Coronary artery (tissue), 2 donors: ENCODE data around the gene CCDC92B.
"Not testable (repeated sequence)": the region's sequence is repeated elsewhere in the genome, so short reads cannot be mapped to it uniquely, and the experiment has no call there.

ENCODE experiments used
- DNase-seq: peaks from one replicate; pipeline ENCODE4 v3.0.0-alpha.2; 2017; ENCODE audit warnings: low spot score
- H3K27ac ChIP-seq, 2 donors: fragments of 200-600 bp; sonication (generic); one replicate each; pipeline ENCODE4 v1.5.1; 2016 to 2019
- H3K4me3 ChIP-seq: fragments of 200-600 bp; sonication (generic); 2 replicates; pipeline ENCODE4 v1.5.1; 2016; ENCODE audit warnings: mild to moderate bottlenecking, moderate library complexity
- TF ChIP-seq, protein P1 (sequence below): fragments of 200-600 bp; sonication (generic); IDR thresholded peaks from one replicate; pipeline ENCODE4 v1.5.1; 2019; ENCODE audit warnings: antibody characterized with exemption

Gene CCDC92B

DNA sequence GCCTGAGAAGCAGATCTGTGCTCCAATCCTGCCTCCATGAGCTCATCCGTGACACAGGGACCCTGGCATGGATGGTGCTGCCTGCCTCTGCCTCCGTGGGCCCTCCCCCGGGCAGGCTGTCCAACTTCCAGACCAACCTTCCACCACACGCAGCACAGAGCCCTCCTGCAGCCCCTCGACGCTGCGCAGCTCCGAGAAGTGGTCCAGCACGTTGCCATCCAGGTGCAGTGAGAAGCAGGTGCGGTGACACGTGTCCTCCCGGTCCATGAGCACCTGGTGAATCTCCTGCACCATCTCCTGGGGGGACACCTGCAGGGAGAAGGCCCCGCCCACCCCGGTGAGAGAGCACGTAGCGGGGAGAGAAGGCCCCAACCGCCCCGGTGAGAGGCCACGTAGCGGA is 46.3 kb downstream of the CCDC92B start:
- Histone ChIP-seq H3K27ac (no peak overlapping the region), H3K4me3 (no peak overlapping the region)
- TF ChIP-seq, protein P1, sequence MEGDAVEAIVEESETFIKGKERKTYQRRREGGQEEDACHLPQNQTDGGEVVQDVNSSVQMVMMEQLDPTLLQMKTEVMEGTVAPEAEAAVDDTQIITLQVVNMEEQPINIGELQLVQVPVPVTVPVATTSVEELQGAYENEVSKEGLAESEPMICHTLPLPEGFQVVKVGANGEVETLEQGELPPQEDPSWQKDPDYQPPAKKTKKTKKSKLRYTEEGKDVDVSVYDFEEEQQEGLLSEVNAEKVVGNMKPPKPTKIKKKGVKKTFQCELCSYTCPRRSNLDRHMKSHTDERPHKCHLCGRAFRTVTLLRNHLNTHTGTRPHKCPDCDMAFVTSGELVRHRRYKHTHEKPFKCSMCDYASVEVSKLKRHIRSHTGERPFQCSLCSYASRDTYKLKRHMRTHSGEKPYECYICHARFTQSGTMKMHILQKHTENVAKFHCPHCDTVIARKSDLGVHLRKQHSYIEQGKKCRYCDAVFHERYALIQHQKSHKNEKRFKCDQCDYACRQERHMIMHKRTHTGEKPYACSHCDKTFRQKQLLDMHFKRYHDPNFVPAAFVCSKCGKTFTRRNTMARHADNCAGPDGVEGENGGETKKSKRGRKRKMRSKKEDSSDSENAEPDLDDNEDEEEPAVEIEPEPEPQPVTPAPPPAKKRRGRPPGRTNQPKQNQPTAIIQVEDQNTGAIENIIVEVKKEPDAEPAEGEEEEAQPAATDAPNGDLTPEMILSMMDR: no peak
- DNase-seq: no peak

DNA sequence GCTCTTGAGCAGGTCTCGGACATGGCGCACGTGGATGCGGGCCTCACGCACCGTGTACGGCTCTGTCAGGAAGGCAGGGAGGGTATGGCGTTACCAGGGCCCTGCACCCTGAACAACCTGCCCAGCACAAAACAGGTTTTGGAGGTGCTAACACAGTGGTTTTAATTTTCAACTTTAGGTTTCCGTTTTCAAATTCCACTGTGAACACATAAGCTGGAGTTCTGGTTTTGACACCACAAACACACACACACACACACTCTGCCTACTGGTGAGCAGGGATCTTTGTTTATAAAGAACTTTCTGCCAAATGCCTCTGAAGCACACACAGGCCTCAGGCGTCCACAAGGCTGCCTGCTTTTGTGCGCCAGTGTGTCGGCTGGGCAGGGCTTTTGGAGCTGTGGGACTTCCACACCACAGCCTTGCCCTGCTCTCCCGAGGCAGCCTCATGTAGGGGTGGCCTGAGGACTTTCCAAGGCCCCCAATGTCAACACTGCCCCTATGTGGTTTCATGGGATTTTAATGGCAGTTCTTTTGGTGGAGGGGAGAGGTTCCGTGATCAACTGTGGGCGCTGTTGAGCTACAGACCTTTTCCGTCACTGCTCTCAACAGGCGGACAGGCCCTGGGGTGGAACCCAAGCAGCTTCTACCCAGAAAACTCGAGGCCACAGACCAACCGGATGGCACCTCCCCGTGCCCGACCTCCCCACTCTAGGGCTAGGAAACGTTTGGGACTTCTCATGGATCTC is 47.3 kb downstream of the CCDC92B start:
- Histone ChIP-seq H3K4me3 (no peak overlapping the region), H3K27ac (no peak overlapping the region)
- DNase-seq: peak; percentile 68
- TF ChIP-seq, protein P1: no peak

DNA sequence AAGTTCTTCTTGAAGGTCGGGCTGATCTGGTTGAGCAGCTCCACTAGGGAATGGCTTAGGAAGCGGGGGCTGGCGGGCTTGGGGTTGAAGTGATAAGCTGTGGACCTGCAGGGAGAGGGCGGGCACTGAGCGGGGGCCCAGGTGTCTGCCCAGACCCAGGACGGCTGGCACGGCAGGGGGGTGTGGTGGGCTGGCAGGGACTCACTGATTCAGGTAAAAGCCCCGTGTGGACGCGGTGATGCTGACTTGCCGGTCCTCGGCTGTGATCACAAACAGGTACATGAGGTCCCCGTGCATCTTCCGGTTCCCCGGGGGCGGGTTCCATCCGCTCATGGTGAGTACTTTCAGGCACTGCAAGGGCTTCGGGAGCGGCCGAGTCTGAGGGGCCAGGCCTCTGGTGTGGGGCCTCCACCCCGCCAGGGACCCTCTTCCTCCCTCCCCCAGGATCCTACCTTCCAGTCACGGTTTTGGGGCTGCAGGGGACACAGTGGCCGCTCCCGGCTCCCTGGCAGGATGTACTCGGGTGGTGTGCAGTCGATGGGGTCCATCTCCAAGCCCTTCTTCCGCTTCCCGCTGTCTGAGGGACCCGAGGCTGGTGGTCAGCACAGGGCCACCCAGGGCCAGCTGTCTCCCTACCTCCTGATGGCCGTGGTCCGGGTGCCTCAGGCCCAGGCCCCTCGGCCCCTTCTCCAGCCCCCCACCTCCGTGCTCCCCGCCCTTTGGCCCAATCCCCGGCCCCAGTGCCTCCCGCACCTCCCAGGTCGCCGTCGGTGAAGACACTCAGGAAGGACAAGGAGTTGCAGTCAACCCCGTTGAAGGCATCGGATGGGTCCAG is 48.1 kb downstream of the CCDC92B start:
- DNase-seq: peak; percentile 67

DNA sequence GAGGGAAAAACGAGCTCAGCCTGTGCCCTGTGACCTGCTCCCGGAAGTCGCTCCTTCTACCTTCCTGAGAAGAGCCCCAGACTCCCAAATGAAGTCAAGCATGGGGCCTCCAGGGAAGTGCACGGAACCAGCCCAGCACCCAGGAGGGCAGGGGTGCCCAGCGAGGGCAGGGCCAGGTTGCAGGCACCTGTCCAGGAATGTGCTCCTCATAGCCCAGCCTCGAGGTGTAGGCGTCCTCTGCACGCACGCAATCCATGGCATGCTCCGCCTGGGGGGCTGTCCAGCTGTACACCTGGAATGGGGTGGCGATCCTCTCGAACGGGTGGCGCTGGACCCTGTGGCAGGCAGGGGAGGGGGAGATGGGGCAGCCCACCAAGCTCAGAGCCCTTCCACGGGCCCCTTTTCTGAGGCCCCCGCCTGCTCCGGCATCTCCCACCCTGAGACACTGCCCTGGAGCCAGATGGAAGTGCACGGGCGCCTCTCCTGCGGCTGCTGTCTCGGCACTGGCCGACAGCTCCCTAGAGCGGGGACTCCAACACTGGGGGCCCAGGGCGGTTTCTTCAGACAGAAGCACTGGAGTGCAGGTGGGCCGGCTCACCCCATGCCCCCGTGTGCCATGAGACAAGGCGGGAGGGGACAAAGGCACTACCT is 48.8 kb downstream of the CCDC92B start:
- Histone ChIP-seq H3K27ac (no peak overlapping the region), H3K4me3 (no peak overlapping the region)
- peak; percentile 54 for DNase-seq
- TF ChIP-seq, protein P1: no peak

More for the DNA sequence above, 48.1 kb downstream of the CCDC92B start:
- H3K4me3 ChIP-seq: no peak overlapping the region
- no peak overlapping the region for H3K27ac ChIP-seq
- TF ChIP-seq, protein P1: no peak

DNA sequence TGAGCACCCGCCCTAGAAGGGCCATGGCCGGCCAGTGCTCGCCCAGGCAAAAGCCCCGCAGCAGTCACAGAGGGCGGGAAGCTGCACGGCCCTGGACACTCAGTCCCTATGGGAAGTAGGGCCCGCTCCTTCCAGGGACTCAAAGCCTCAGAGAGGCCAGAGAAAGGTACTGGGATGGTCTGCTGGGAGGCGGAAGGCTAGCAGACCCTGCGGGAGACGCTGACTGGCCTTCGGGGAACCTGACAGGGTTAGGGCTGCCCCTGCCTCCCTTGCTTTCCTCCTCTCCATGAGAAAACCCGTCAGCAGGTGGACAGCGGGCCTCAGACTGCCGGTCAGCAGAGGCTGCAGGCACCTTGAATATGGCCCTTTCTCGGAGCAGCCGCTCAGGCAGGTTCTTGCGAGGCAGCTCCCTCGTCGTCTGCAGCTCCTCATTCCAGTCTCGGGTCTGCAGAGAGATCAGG is 49.4 kb downstream of the CCDC92B start:
- DNase-seq: no peak
- TF ChIP-seq, protein P1: no peak

DNA sequence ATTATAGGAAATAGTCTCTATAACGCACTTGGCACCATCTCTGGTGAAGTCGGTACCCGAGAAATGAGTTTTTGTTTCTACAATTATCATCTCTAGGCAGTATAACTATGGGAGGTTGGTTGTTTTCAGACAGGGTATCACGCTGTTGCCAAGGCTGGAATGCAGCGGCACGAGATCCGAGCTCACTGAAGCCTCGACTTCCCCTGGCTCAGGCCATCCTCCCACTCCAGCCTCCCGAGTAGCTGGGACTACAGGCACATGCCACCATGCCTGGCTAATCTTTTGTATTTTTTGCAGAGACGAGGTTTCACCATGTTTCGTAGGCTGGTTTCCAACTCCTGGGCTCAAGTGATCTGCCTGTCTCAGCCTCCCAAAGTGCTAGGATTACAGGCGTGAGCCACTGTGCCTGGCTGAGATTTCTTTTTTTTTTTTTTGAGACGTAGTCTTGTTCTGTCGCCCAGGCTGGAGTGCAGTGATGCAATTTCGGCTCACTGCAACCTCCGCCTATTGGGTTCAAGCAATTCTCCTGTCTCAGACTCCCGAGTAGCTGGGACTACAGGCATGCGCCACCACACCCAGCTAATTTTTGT is 50.1 kb downstream of the CCDC92B start:
- DNase-seq: peak; percentile 17
- not testable (repeated sequence) for H3K4me3 ChIP-seq, H3K27ac ChIP-seq

More for the DNA sequence above, 49.4 kb downstream of the CCDC92B start:
- H3K4me3 ChIP-seq: no peak overlapping the region
- no peak overlapping the region for H3K27ac ChIP-seq
